GM18951 (cell line): ENCODE measurements around the gene KSR2.

Experiments used
- POLR2A ChIP-seq: IDR thresholded peaks from 4 replicates; pipeline ENCODE4 v1.6.1; 2011; ENCODE audit warnings: mild to moderate bottlenecking; ENCODE audit not compliant: insufficient read length, insufficient read depth; ENCODE audit errors: extremely low read depth
- in situ Hi-C: fragments of 300-500 bp; cut with MboI; formaldehyde crosslinking; loops from one replicate; pipeline ENCODE4 v1.12.0; 2022; ENCODE audit warnings: low sequenced_read_pairs, mixed read lengths, inconsistent platforms; ENCODE audit not compliant: unreplicated experiment

Gene KSR2

DNA sequence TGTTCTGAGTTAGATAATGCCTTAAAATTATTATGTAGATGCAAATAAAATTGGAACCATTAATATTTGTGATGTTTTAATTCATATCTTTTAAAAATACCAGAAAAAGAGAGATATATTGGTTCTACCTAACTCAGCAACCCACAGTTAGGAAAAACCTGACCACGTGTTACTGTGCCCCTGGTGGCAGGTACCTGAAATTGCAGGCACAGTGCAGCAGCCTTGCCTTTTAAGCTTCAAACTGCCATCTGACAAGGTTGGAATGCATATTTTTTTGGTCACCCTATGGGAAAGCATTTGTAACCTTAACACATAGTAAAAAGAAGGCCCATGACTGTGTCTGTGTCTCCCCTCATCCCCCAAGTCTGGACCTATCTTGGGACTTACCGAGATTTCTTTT lies 498.0 kb downstream of the KSR2 start:
- in situ Hi-C loops = no loop called here
- no peak for TF ChIP-seq POLR2A

DNA sequence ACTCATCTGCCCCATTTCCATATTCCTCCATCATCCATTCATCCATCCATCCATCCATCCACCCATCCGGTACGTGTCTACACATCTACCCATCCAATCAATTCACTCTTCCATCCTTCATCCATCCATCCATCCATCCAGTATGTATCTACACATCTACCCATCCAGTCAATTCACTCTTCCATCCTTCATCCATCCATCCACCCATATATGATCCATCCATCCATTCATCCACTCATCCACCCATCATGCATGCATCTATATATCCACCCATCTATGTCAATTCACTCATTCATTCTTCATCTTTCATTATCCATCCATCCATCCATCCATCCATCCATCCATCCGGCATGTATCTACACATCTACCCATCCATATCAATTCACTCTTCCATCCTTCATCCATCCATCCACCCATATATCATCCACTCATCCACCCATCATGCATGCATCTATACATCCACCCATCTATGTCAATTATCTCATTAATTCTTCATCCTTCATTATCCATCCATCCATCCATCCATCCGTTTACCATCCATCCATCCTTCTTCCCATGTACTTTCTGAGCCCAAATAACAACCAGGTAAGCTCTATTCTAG lies 498.8 kb downstream of the KSR2 start:
- TF ChIP-seq POLR2A = no peak
- in situ Hi-C loops = no loop called here

DNA sequence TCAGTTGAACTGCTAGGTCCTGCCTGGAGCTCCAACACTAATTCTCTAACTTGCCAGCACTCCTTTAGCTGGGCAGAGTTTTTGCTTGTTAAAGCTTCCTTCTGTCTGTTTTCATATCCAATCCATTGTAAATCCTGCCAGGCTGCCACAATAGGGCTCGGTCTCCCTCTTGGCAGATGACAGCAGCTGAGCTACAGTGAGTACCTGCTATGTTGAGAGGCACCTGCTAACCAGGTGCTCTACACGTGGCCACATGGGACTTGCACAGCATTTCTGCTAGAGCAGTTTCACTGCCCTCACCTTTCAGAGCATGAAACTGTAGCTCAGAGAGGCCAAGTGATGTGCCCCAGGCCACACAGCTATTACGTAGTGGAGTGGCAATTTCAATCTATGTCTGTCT lies 500.8 kb downstream of the KSR2 start:
- TF ChIP-seq POLR2A = no peak
- in situ Hi-C loops = no loop called here

DNA sequence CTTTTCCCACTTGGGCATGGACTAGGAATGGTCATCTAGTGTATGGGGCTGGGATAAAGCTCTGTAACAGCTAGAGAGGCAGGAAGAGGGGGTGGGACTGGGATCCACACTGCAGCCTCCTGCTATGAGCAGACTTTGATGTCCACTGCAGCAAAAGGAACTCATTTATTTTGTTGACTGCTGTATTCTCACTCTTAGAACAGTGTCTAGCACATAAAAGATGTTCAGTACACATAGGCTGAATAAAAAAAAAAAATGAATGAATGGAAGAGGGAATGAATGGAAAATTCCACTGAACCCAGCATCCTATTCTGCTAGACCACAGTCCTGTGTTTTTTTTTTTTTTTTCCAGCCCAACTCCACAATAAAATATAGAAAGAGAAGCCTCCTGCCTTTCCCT lies 501.2 kb downstream of the KSR2 start:
- in situ Hi-C loops = no loop called here
- TF ChIP-seq POLR2A = no peak

DNA sequence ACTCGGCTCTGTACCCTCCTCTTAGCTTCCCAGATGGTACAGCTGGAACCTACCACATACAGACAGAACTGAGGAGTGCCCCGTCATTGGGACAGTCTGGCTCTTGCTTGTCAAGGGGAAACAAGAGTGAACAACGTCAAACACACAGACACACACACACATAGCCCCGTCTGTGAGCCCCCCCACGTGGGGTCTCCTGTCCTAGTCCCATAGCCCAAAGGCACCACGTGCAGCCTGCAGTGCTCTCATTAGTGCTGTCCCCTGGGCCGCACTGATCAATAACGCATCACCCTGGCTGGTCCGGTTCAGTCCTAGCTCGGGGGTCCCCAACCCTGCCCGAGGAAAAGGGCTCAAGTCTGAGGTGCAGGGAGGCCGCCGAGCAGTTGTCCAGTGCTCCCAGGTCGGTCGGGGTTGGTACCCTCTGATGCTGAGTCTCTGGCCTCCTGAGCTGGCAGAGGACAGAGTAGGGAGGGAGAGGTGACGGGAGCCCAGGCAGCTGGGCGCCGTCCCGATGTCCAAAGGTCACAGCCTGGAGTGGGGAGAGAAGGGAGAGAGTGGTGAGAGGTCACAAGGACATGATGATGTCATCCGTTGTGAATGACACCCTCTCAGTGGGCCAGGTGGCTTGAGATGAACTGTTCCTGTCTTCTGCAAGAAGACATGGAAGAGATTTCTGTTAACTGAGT lies 502.0 kb downstream of the KSR2 start:
- TF ChIP-seq POLR2A = no peak
- in situ Hi-C loops = no loop called here

DNA sequence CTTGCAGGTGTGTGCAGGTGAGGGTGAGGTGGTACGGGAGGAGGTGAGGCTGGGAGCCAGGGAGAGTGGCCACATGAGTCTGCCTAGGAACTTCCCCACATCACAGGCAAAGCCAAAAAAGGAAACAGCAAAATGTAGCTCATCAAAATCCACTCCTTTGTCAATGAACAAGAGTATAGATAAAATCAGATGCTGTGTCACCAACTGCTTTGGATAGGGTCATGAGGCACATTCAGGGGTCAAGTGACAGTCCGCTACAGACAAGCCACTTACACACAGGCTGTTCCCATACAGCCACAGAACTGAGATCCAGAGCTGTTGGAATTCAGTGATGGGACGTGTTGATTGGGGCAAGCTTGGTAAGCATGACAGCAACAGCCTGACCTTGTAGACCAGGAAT lies 507.1 kb downstream of the KSR2 start:
- no peak for TF ChIP-seq POLR2A
- in situ Hi-C loops = no loop called here

DNA sequence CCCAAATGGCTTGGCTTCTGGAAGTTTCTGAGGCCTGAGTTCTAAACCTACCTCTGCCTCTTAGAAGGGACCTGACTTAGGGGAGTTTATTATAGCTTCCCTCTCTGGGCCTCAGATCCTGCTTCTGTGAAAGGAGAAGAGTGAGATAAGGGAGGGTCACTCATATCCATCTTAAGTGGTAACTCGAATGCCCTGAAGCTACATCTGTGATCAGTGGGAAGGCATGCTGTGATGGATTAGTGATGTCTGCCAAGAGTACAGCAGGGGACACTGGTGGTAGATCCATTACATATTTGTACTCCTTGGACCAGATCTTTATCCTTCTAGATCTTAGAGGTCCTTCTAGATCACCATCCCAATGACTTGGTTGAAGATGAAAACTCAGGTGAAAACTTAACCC lies 509.6 kb downstream of the KSR2 start:
- in situ Hi-C loops = no loop called here
- TF ChIP-seq POLR2A = no peak

DNA sequence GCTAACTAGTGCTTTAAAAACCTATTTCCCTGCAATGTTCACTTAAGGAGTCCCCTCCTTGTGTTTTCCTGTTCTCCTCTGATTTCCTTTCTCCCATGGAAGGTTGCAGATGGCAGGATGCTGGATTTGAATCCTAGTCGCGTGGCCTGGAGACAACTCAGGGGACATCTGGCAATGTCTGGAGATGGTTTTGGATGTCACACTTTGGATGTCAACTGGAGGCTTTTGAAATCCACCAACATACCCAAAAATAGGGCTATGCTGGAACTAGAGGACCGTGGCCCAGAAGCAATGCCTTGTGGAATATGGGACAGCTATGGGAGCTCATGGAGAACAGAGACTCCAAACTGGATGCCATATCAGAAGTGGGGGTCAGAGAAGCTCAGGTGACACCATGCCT lies 511.6 kb downstream of the KSR2 start:
- TF ChIP-seq POLR2A = no peak
- in situ Hi-C loops = no loop called here

DNA sequence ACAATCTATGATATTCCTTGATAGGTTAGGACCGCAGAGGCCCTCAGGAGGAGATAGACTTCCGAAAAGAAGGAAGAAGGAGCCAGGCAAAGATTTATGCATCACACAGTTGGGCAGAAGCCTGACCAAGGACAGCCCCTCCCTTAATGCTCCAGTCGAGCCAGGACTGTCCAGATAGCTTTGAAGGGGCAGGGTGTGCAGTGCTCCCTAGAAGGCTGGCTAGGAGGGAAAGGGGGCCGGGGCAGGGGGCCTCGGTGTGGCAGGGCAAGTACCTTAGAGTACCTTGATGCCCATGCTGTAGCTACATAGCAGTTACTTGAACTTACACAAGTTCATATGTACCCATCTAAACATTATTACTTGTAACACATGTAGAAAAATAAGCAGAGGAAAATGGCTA lies 512.7 kb downstream of the KSR2 start:
- in situ Hi-C loops = no loop called here
- no peak for TF ChIP-seq POLR2A

DNA sequence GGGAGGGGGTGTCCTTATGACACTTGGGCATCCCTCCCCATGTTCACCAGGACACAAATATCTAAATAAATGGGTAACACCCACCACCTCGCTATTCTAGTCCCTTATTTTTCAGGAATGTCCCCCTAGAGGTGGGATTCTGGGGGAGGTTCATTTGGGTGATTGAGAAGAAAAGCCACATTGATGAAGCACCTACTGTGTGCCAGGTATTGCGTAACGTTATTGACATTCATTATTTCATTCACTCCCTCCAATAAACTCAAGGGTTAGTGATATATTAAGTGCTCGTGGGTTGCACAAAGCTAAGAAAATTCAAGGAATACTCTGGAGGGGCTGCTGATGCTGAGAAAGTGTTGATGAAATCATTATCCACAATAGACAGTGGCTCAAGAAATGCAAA lies 514.8 kb downstream of the KSR2 start:
- in situ Hi-C loops = no loop called here
- no peak for TF ChIP-seq POLR2A

DNA sequence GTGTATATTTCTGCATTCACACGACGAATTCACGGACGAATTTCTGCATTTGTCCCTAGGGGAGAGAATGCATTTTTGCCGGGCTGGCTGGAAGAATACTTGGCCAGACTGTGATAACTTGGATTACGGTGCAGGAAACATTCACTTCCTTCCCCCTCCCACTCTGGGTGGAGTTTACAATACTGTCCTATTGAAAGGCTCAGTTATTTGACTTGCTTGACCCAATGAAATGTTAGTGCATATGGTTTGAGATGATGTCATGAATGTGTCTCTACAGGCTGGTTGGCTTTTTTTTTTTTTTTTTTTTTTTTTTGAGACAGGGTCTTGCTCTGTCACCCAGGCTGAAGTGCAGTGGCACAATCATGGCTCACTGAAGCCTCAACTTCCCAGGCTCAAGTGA lies 516.7 kb downstream of the KSR2 start:
- TF ChIP-seq POLR2A = no peak
- in situ Hi-C loops = no loop called here

DNA sequence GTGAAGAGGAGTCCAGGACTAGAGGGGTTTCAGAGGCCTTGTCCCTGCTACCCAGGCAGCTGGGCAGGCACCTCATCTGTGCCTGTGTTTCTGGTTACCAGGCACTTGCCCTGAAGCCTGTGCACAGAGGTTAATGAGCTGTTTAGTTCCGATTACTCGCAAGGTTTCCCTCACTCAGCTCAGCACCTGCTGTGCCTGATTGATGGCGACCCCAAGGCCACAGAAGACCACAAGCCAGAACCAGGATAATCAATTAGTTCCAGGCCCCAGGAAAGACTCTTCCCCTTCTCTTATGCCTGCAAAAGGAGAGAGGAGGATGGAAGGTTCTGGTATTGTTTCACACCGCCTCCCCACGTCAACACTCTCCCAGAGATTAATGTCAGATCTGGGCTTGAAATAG lies 518.6 kb downstream of the KSR2 start:
- in situ Hi-C loops = no loop called here
- no peak for TF ChIP-seq POLR2A

DNA sequence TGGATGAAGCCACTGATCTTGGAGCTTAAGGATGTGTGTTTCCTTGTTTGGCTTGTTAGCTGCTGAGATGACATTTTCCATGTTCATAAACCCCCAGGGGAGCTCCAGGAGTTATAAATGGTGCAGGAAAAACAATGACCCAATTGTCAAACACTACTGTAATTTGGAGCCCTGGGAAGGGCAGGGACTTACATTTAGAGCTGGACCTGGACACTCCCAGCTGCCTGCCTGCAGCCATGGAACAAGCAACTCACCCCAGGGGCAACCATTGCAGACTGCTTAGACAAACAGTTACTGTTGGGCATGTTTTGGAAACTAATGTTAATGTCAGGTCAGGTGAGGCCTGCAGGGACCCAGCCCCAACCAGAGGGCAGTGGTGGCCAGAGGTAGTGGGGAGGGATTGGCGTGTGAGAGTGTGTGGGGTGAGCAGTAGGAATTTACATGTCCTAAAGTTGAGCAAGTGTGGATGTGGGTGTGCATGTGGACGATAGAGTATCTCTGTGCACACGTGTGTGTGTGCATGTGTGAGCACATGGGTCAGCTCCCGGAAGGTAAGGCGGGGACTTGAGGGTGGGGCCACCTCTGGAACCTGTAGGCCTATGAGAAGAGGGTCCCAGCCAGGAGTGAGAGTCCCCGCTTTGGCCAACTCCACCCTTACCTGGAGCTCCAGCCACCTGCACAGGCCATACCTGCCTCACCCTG lies 521.0 kb downstream of the KSR2 start:
- no peak for TF ChIP-seq POLR2A
- in situ Hi-C loops = no loop called here

DNA sequence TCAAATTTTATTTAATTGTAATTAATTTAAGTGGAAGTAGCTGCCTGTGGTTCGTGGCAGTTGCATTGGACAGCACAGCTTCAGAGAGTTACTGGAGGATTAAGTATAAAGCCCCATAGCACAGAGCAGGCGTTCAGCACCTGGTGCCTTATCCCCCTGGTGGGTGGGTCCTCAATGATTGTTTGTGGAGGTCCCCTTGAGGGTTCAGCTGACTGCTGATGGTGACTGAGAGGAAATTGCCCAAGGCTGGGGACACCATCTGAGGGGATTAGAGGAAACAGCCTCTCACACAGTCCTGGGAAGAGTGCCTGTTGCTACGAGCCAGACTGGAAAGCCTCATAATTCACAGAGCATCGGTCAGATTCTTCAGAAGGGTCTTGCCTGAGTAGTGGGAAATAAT lies 524.0 kb downstream of the KSR2 start:
- in situ Hi-C loops = no loop called here
- TF ChIP-seq POLR2A = no peak
